ENCODE measurements around the gene EFL1. TPM values are rescaled to one million over a fixed set of nuclear protein-coding genes. Genes with fewer than 3 reads are reported as not detected.

The EFL1 gene
- polyA plus RNA-seq, 1 of the 3 experiments (the other 2 are of a cell fraction): 12.3 TPM

DNA sequence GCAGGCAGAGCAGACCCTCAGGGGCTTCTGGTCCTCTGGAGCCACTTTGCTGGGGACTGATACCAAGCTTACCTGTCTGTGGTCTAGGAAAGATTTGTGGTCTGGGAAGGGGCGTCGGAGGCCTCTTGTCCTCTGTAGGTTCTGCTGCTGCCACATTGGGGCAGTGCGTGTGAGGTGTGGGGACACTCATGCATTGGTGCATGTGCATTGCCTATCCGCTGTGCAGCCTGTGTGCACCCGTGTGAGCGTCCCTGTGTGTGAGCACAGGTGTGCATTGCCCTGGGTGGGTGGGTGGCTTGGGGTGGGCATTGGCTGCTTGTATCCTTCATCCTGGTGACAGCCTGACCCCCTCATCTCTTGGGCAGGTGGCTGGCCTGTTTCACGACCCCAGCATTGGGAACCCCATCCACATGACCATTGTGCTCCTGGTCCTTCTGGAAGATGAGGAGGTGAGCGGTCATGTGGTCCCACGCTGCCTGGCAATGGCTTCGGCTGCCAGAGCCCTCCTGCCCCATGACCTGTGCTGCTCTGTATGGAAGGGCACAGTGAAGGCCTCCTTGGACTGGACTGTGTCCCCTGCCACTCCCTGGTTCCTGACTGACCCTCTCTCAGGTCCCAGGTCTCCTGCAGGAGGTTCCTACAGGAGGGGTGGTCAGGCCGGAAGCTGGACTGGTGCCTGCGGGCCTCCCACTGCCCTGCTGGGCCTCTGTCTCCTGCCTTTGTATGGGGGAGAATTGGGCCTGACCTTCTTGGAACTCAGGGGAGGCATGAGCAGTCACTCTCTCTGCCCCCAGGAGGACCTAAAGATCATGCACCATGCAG lies 41.6 kb upstream of the EFL1 start:
- TF ChIP-seq, protein P1, sequence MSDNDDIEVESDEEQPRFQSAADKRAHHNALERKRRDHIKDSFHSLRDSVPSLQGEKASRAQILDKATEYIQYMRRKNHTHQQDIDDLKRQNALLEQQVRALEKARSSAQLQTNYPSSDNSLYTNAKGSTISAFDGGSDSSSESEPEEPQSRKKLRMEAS (IDR thresholded peaks at IDR 0.05; ENCODE audit: low read depth): no peak
- TF ChIP-seq MEF2A (IDR thresholded peaks at IDR 0.05; ENCODE audit: borderline replicate concordance, low read depth) (no peak), RCOR1 (IDR thresholded peaks at IDR 0.05; ENCODE audit: low read length) (no peak), POLR2AphosphoS5 (IDR thresholded peaks at IDR 0.05; ENCODE audit: low read depth, low read length) (no peak)
- Histone ChIP-seq H3K79me2 (ENCODE audit: insufficient read depth) (no peaks in the 10 kb centered on the region), H3F3A (replicated peaks; ENCODE audit: insufficient read depth) (no peaks in the 10 kb centered on the region), H3K27me3 (ENCODE audit: insufficient read depth) (no peaks in the 10 kb centered on the region; the same call in 1 of the 2 replicates), H3K36me3 (replicated peaks in 1 of 2; ENCODE audit: control insufficient read depth in 1 of 2, insufficient read depth in 2 of 2, low read length in 1 of 2) (no peaks in the 10 kb centered on the region), H4K20me1 (ENCODE audit: insufficient read depth) (no peaks in the 10 kb centered on the region), H3K4me3 (ENCODE audit: low read depth in 2 of 2, low read length in 1 of 2) (no peak overlapping the region), H3K9me3 (no peaks in the 10 kb centered on the region), H3K27ac (ENCODE audit: low read depth in 2 of 2, low read length in 1 of 2) (no peak overlapping the region), H3K4me2 (no peak overlapping the region), H3K9ac (no peak overlapping the region), H2AFZ (ENCODE audit: low read depth) (no peak overlapping the region), H3K9me2 (no peaks in the 10 kb centered on the region), H3K4me1 (ENCODE audit: control insufficient read depth in 1 of 2, insufficient read depth in 2 of 2, low read depth in 1 of 2, low read length in 1 of 2) (peaks cover 0 to 17% of the 10 kb centered on the region in 2 experiments; a peak in 1 of 4 replicates)
- 73% methylated on average over 4 of the region's 12 CpGs for WGBS (ENCODE audit: low lambda C conversion rate)
- POLR2A ChIA-PET: no interaction called here
- CTCF ChIA-PET: no interaction called here
- no peak for DNase-seq

GRCh38 chr15:82301296-82302016 lies 38.9 kb upstream of the EFL1 start:
- DNase-seq: no peak
- Histone ChIP-seq H3K9me3 (no peaks in the 10 kb centered on the region), H3K9me2 (no peaks in the 10 kb centered on the region), H3K27me3 (ENCODE audit: insufficient read depth) (no peaks in the 10 kb centered on the region; the same call in 1 of the 2 replicates), H3K27ac (ENCODE audit: low read depth in 2 of 2, low read length in 1 of 2) (no peak overlapping the region), H2AFZ (ENCODE audit: low read depth) (no peak overlapping the region), H3K4me2 (no peak overlapping the region), H3K36me3 (replicated peaks in 1 of 2; ENCODE audit: control insufficient read depth in 1 of 2, insufficient read depth in 2 of 2, low read length in 1 of 2) (no peaks in the 10 kb centered on the region), H3K4me1 (ENCODE audit: control insufficient read depth in 1 of 2, insufficient read depth in 2 of 2, low read depth in 1 of 2, low read length in 1 of 2) (peaks cover 0 to 17% of the 10 kb centered on the region in 2 experiments; a peak in 1 of 4 replicates), H3K4me3 (ENCODE audit: low read depth in 2 of 2, low read length in 1 of 2) (no peak overlapping the region), H3K79me2 (ENCODE audit: insufficient read depth) (no peaks in the 10 kb centered on the region), H3F3A (replicated peaks; ENCODE audit: insufficient read depth) (no peaks in the 10 kb centered on the region), H3K9ac (no peak overlapping the region), H4K20me1 (ENCODE audit: insufficient read depth) (no peaks in the 10 kb centered on the region)
- ChIA-PET CTCF (no interaction called here), POLR2A (no interaction called here)
- WGBS (ENCODE audit: low lambda C conversion rate): 71% methylated on average over 3 of the region's 3 CpGs
- TF ChIP-seq RCOR1 (IDR thresholded peaks at IDR 0.05; ENCODE audit: low read length) (no peak), CHD2 (IDR thresholded peaks at IDR 0.05; ENCODE audit: low read length, partially characterized antibody) (no peak), JUND (IDR thresholded peaks at IDR 0.05) (no peak), FOXJ3 (CRISPR knock-in tag; IDR thresholded peaks at IDR 0.05) (no peak), NRF1 (IDR thresholded peaks at IDR 0.05; ENCODE audit: low read depth, low read length) (no peak), TCF12 (IDR thresholded peaks at IDR 0.05) (no peak), ELF1 (IDR thresholded peaks at IDR 0.05) (no peak), GATA2 (CRISPR knock-in tag; IDR thresholded peaks at IDR 0.05) (no peak), TAF1 (IDR thresholded peaks at IDR 0.05; ENCODE audit: borderline replicate concordance, low read depth, low read length) (no peak), IRF3 (IDR thresholded peaks at IDR 0.05; ENCODE audit: low read depth, low read length) (no peak), RXRA (IDR thresholded peaks at IDR 0.05; ENCODE audit: borderline replicate concordance, low read depth) (no peak), MXI1 (IDR thresholded peaks at IDR 0.05; ENCODE audit: low read depth, low read length) (no peak)
- TF ChIP-seq, protein P2, sequence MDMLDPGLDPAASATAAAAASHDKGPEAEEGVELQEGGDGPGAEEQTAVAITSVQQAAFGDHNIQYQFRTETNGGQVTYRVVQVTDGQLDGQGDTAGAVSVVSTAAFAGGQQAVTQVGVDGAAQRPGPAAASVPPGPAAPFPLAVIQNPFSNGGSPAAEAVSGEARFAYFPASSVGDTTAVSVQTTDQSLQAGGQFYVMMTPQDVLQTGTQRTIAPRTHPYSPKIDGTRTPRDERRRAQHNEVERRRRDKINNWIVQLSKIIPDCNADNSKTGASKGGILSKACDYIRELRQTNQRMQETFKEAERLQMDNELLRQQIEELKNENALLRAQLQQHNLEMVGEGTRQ (IDR thresholded peaks at IDR 0.05; ENCODE audit: borderline replicate concordance, low read depth, low read length): no peak
- TF ChIP-seq, protein P1 (IDR thresholded peaks at IDR 0.05; ENCODE audit: low read depth): no peak
